KOPT-K1 (cell line): Measurements from ENCODE around the gene CNNM1.
A peak's percentile ranks its signal among the peaks of the same experiment; 100 is the strongest.

Source experiments
- H3K27ac ChIP-seq: fragments of 200-600 bp; sonication (generic); 2 replicates; pipeline ENCODE4 v1.5.1; 2016; ENCODE audit warnings: antibody characterized with exemption, mild to moderate bottlenecking, low read depth, low read length; ENCODE audit not compliant: poor library complexity, severe bottlenecking
- H3K36me3 ChIP-seq: fragments of 200-600 bp; sonication (generic); 2 replicates; pipeline ENCODE4 v1.5.1; 2017; ENCODE audit warnings: antibody characterized with exemption, mild to moderate bottlenecking, low read length, moderate library complexity; ENCODE audit not compliant: insufficient read depth
- H3K9me3 ChIP-seq: fragments of 200-600 bp; sonication (generic); 2 replicates; pipeline ENCODE4 v1.5.1; 2017; ENCODE audit warnings: antibody characterized with exemption, low read length, mild to moderate bottlenecking; ENCODE audit not compliant: insufficient read depth, poor library complexity, severe bottlenecking

Gene CNNM1

GRCh38 chr10:99406149-99406548 lies 77.0 kb downstream of the CNNM1 start:
- Histone ChIP-seq H3K27ac (no peak overlapping the region), H3K36me3 (peaks cover 56% of the 10 kb centered on the region), H3K9me3 (no peaks in the 10 kb centered on the region)

GRCh38 chr10:99410146-99410545 lies 81.0 kb downstream of the CNNM1 start:
- Histone ChIP-seq H3K36me3 (peaks cover 28% of the 10 kb centered on the region), H3K9me3 (no peaks in the 10 kb centered on the region), H3K27ac (no peak overlapping the region)

- Histone ChIP-seq H3K27ac (no peak overlapping the region), H3K36me3 (peaks cover 21% of the 10 kb centered on the region), H3K9me3 (no peaks in the 10 kb centered on the region)
Observed at GRCh38 chr10:99410876-99411275, 81.7 kb downstream of the CNNM1 start.

GRCh38 chr10:99411546-99411945 lies 82.4 kb downstream of the CNNM1 start:
- no peaks in the 10 kb centered on the region for H3K9me3 ChIP-seq
- no peak overlapping the region for H3K27ac ChIP-seq
- peaks cover 15% of the 10 kb centered on the region; the same call in 1 of the 2 replicates for H3K36me3 ChIP-seq

- H3K36me3 ChIP-seq: 0 out of 2 replicates have a peak, but pooled peaks cover 9% of the 10 kb centered on the region
- no peaks in the 10 kb centered on the region for H3K9me3 ChIP-seq
- no peak overlapping the region for H3K27ac ChIP-seq
Observed at GRCh38 chr10:99412099-99412498, 82.9 kb downstream of the CNNM1 start.

GRCh38 chr10:99418910-99419624 lies 89.9 kb downstream of the CNNM1 start:
- Histone ChIP-seq H3K9me3 (no peaks in the 10 kb centered on the region), H3K36me3 (peaks cover 24% of the 10 kb centered on the region), H3K27ac (no peak overlapping the region)

GRCh38 chr10:99419688-99420087 lies 90.5 kb downstream of the CNNM1 start:
- peaks cover 26% of the 10 kb centered on the region for H3K36me3 ChIP-seq

GRCh38 chr10:99421233-99421739 lies 92.1 kb downstream of the CNNM1 start:
- Histone ChIP-seq H3K9me3 (no peaks in the 10 kb centered on the region), H3K36me3 (peaks cover 36% of the 10 kb centered on the region), H3K27ac (no peak overlapping the region)

More at GRCh38 chr10:99419688-99420087, 90.5 kb downstream of the CNNM1 start:
- Histone ChIP-seq H3K27ac (no peak overlapping the region), H3K9me3 (no peaks in the 10 kb centered on the region)

- Histone ChIP-seq H3K36me3 (peaks cover 36% of the 10 kb centered on the region), H3K9me3 (no peaks in the 10 kb centered on the region), H3K27ac (no peak overlapping the region)
Observed at GRCh38 chr10:99422529-99423096, 93.5 kb downstream of the CNNM1 start.

GRCh38 chr10:99424656-99425055 lies 95.5 kb downstream of the CNNM1 start:
- Histone ChIP-seq H3K36me3 (peaks cover 20% of the 10 kb centered on the region), H3K9me3 (no peaks in the 10 kb centered on the region), H3K27ac (no peak overlapping the region)

GRCh38 chr10:99425204-99425603 lies 96.0 kb downstream of the CNNM1 start:
- no peak overlapping the region for H3K27ac ChIP-seq
- peaks cover 14% of the 10 kb centered on the region for H3K36me3 ChIP-seq
- H3K9me3 ChIP-seq: no peaks in the 10 kb centered on the region

- Histone ChIP-seq H3K36me3 (peaks cover 12% of the 10 kb centered on the region; the same call in 1 of the 2 replicates), H3K27ac (no peak overlapping the region), H3K9me3 (no peaks in the 10 kb centered on the region)
Observed at GRCh38 chr10:99426689-99427088, 97.5 kb downstream of the CNNM1 start.

GRCh38 chr10:99427566-99428190 lies 98.5 kb downstream of the CNNM1 start:
- no peak overlapping the region for H3K27ac ChIP-seq
- H3K9me3 ChIP-seq: no peaks in the 10 kb centered on the region
- peaks cover 12% of the 10 kb centered on the region; the same call in 1 of the 2 replicates for H3K36me3 ChIP-seq

- Histone ChIP-seq H3K27ac (peak overlapping the region; percentile 65), H3K9me3 (no peaks in the 10 kb centered on the region), H3K36me3 (peaks cover 11% of the 10 kb centered on the region; the same call in 1 of the 2 replicates)
Observed at GRCh38 chr10:99429517-99430095, 100.5 kb downstream of the CNNM1 start.

GRCh38 chr10:99430116-99430450 lies 100.9 kb downstream of the CNNM1 start:
- Histone ChIP-seq H3K27ac (peak overlapping the region; percentile 65), H3K36me3 (peaks cover 6% of the 10 kb centered on the region; the same call in 1 of the 2 replicates), H3K9me3 (no peaks in the 10 kb centered on the region)
